SK-N-MC (cell line): ENCODE data around the gene FUT9.

ENCODE experiments used
- EZH2 ChIP-seq: fragments of 200-600 bp; sonication (generic); IDR thresholded peaks from one replicate; pipeline ENCODE4 v1.6.1; 2017; ENCODE audit warnings: antibody characterized with exemption
- FOXP2 ChIP-seq: optimal IDR thresholded peaks from 2 replicates; pipeline ENCODE3; 2011; ENCODE audit warnings: mild to moderate bottlenecking, moderate library complexity; ENCODE audit not compliant: insufficient read depth; ENCODE audit errors: extremely low read length, control extremely low read depth
- POLR2AphosphoS5 ChIP-seq: IDR thresholded peaks from 2 replicates; pipeline ENCODE4 v1.6.1; 2012; ENCODE audit warnings: mild to moderate bottlenecking, low read depth, low read length, borderline replicate concordance

- no peak for TF ChIP-seq POLR2AphosphoS5
- no peak for TF ChIP-seq EZH2
- no peak for TF ChIP-seq FOXP2
Observed at GRCh38 chr6:96234444-96234843, 218.7 kb downstream of the FUT9 start.
